Liver (tissue), 9 donors: ENCODE data around the gene PIGQ. TPM values are rescaled to one million over a fixed set of nuclear protein-coding genes. Genes with fewer than 3 reads are reported as not detected.

ENCODE experiments used
- DNase-seq: peaks from one replicate; pipeline ENCODE4 v3.0.0-alpha.2; 2017; ENCODE audit warnings: low spot score
- H3K27ac ChIP-seq, 2 donors: one replicate each; pipeline ENCODE4 v1.7.0; 2013; ENCODE audit warnings: inconsistent platforms in 2 of 2, low read length in 2 of 2, control low read depth in 1 of 2, low read depth in 1 of 2, mild to moderate bottlenecking in 1 of 2
- H3K27me3 ChIP-seq, 4 donors: one replicate each; pipeline versions ENCODE4 v1.6.1 to v1.7.0; 2013; ENCODE audit warnings: low read length in 3 of 4, inconsistent platforms in 1 of 4, mild to moderate bottlenecking in 1 of 4, moderate library complexity in 1 of 4; ENCODE audit not compliant: control insufficient read depth in 4 of 4, insufficient read depth in 4 of 4
- H3K36me3 ChIP-seq, 4 donors: one replicate each; pipeline versions ENCODE4 v1.6.1 to v1.7.0; 2013; ENCODE audit warnings: low read length in 3 of 4, mild to moderate bottlenecking in 3 of 4, low read depth in 1 of 4, moderate library complexity in 1 of 4; ENCODE audit not compliant: control insufficient read depth in 4 of 4, insufficient read depth in 3 of 4
- H3K4me1 ChIP-seq, 4 donors: one replicate each; pipeline versions ENCODE4 v1.6.1 to v1.7.0; 2013; ENCODE audit warnings: low read length in 3 of 4, mild to moderate bottlenecking in 3 of 4, moderate library complexity in 1 of 4; ENCODE audit not compliant: control insufficient read depth in 4 of 4, insufficient read depth in 4 of 4
- H3K4me3 ChIP-seq, 3 donors: one replicate each; pipeline versions ENCODE4 v1.6.1 to v1.7.0; 2013; ENCODE audit warnings: low read length in 3 of 3, control low read depth in 1 of 3, low read depth in 1 of 3, mild to moderate bottlenecking in 1 of 3
- H3K9ac ChIP-seq, 2 donors: one replicate each; pipeline ENCODE4 v1.7.0; 2013; ENCODE audit warnings: low read length in 2 of 2, mild to moderate bottlenecking in 2 of 2, moderate library complexity in 2 of 2, control low read depth in 1 of 2, low read depth in 1 of 2
- H3K9me3 ChIP-seq, 4 donors: one replicate each; pipeline versions ENCODE4 v1.6.1 to v1.7.0; 2013; ENCODE audit warnings: low read length in 3 of 4; ENCODE audit not compliant: control insufficient read depth in 4 of 4
- EGR1 ChIP-seq, 2 donors: IDR thresholded peaks; 2 replicates each; pipeline ENCODE4 v1.6.1; 2016 to 2018; ENCODE audit warnings: antibody characterized with exemption in 2 of 2, low read depth in 2 of 2
- FOXA1 ChIP-seq: IDR thresholded peaks from 2 replicates; pipeline ENCODE4 v1.6.1; 2016; ENCODE audit warnings: antibody characterized with exemption
- FOXA2 ChIP-seq: IDR thresholded peaks from 2 replicates; pipeline ENCODE4 v1.6.1; 2016; ENCODE audit warnings: antibody characterized with exemption
- GABPA ChIP-seq, 2 donors: IDR thresholded peaks in 1 of 2; conservative IDR thresholded peaks in 1 of 2; 2 replicates each; pipeline ENCODE4 v1.6.1; 2016; ENCODE audit warnings: antibody characterized with exemption in 2 of 2, mild to moderate bottlenecking in 1 of 2, moderate library complexity in 1 of 2
- HNF4A ChIP-seq, 2 donors: conservative IDR thresholded peaks; 2 replicates each; pipeline ENCODE4 v1.6.1; 2016; ENCODE audit warnings: antibody characterized with exemption in 2 of 2, mild to moderate bottlenecking in 2 of 2
- HNF4G ChIP-seq: IDR thresholded peaks from 2 replicates; pipeline ENCODE4 v1.6.1; 2016; ENCODE audit warnings: antibody characterized with exemption
- JUND ChIP-seq, 2 donors: IDR thresholded peaks; 2 replicates each; pipeline ENCODE4 v1.6.1; 2016; ENCODE audit warnings: antibody characterized with exemption in 2 of 2
- RAD21 ChIP-seq, 2 donors: IDR thresholded peaks; 2 replicates each; pipeline ENCODE4 v1.6.1; 2016; ENCODE audit warnings: antibody characterized with exemption in 2 of 2, mild to moderate bottlenecking in 2 of 2
- RXRA ChIP-seq, 2 donors: IDR thresholded peaks; 2 replicates each; pipeline ENCODE4 v1.6.1; 2017 to 2018; ENCODE audit warnings: antibody characterized with exemption in 2 of 2, mild to moderate bottlenecking in 1 of 2
- SP1 ChIP-seq: IDR thresholded peaks from 2 replicates; pipeline ENCODE4 v1.6.1; 2018; ENCODE audit warnings: antibody characterized with exemption, mild to moderate bottlenecking
- TAF1 ChIP-seq: conservative IDR thresholded peaks from 2 replicates; pipeline ENCODE4 v1.6.1; 2016; ENCODE audit warnings: antibody characterized with exemption, mild to moderate bottlenecking
- WGBS: extraction: QIAGEN DNeasy Blood & Tissue Kit; methylation state at CpG from one replicate; pipeline ENCODE4 v1.1.7; 2013; 5-methylcytosine and 5-hydroxymethylcytosine counted together
- polyA plus RNA-seq, 2 donors: library from polyadenylated mRNA; stranded (reverse) in 1 of 2; unstranded in 1 of 2; fragments of 200-250 nt in 1 of 2; fragments of >200 nt in 1 of 2; fragmentation: Nextera tagmentation in 1 of 2; extraction: Ambion mirVana in 1 of 2; gene quantifications; one replicate each; pipeline versions ENCODE4 v1.2.1 to v1.2.3, GENCODE V29; 2013 to 2015
- total RNA-seq, 2 donors: library from RNA; depleted of rRNA; stranded (reverse); fragments of >200 nt; gene quantifications; one replicate each; pipeline ENCODE4 v1.2.3, GENCODE V29; 2014
- TF ChIP-seq, protein P1 (sequence below): IDR thresholded peaks from 2 replicates; pipeline ENCODE4 v1.6.1; 2016; ENCODE audit warnings: antibody characterized with exemption
- TF ChIP-seq, protein P2 (sequence below): IDR thresholded peaks from 2 replicates; pipeline ENCODE4 v1.6.1; 2016; ENCODE audit warnings: antibody characterized with exemption
- TF ChIP-seq, protein P3 (sequence below): fragments of 150-350 bp; IDR thresholded peaks from 2 replicates; pipeline ENCODE4 v1.5.1; 2017; ENCODE audit warnings: improper control_type of control experiment, low read depth, low read length; ENCODE audit not compliant: missing input control
- TF ChIP-seq, protein P4 (sequence below): IDR thresholded peaks from 2 replicates; pipeline ENCODE4 v1.6.1; 2016; ENCODE audit warnings: antibody characterized with exemption, mild to moderate bottlenecking
- donor health status: healthy.
- donor health status: healthy.
- donor health status: healthy.
- donor health status: healthy.
- donor health status: healthy.

Gene PIGQ
- total and polyA plus RNA-seq, 4 donors: 16.8 to 144 (median 20.6) TPM

DNA sequence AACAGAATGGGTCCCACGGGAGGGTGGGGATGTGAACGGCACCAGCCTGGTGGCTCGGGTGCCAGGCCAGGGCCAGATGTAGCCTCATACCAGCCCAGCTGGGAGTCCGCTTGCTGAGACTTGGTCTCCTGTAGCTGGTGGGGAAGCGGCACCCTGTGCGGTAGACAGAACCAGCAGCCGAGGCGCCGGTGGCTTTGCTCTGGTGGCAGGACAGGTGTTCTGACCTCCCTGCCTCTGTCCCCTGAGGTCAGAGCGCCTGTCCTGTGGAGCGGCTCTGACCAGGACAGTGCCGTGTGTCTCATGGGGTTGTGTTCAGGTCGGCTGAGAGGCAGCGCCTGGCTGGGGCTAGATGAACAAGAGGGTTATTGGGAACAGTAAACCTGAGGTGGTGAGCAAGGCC is 40.2 kb downstream of the PIGQ start:
- no peak overlapping the region for H3K4me3 ChIP-seq
- 68% methylated on average over 14 of the region's 14 CpGs for WGBS
- H3K27me3 ChIP-seq: no peaks in the 10 kb centered on the region
- peaks cover 0 to 8% (median 2%) of the 10 kb centered on the region in 4 donors for H3K36me3 ChIP-seq
- peak overlapping the region; percentile 21 to 42 for H3K27ac ChIP-seq
- no peak for DNase-seq
- TF ChIP-seq, protein P1, sequence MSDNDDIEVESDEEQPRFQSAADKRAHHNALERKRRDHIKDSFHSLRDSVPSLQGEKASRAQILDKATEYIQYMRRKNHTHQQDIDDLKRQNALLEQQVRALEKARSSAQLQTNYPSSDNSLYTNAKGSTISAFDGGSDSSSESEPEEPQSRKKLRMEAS: no peak
- TF ChIP-seq TAF1 (no peak), HNF4A (conservative IDR thresholded peaks at IDR 0.05) (peak; percentile 14 to 34), JUND (IDR thresholded peaks at IDR 0.05) (no peak), HNF4G (no peak), GABPA (IDR thresholded peaks at IDR 0.05 in 1 of 2, conservative IDR thresholded peaks at IDR 0.05 in 1 of 2) (no peak)
- H3K9me3 ChIP-seq: no peaks in the 10 kb centered on the region
- H3K4me1 ChIP-seq: peaks cover 2 to 17% (median 10%) of the 10 kb centered on the region in 4 donors
- no peak overlapping the region for H3K9ac ChIP-seq

DNA sequence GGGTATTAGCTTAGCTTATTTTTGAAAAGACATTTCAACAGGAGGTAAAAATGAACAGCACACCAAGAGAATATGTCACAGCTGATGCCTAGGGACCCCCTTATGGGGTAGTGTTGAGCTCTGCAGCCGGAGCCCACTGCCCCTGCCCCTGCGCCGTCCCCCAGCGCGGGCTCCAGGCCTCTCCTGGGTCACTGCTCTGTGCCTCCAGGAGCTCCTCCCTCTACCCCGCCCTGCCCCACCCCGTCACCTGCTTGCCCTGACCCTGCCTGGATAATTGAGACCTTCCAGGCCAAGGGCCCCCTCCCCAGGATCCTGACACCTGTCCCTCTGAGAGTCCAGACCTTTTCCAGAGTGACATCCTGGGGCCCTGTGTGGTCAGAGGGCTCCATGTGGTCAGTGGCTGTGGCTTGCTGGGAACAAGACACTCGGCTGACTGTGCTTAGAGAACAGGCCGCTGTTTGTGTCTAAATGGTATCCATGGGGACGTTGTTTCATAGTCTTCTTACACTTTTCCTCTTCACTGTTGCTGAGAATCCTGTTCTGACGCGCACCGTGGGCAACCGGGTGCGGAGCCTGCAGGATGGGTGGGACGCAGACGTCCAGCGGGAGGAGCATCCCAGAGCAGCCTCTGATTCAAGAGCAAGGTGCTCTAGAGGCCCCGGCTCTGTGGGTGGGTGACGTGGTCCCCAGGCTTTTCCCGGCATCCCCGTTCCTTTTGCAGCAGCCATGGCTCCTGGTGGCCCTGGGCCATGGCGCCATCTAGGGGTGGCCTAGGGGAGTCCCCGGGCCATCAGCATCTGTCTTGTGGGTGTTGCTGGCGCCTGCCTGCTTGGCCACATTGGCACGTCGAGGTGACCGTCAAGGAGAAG is 41.0 kb downstream of the PIGQ start:
- H3K36me3 ChIP-seq: peaks cover 0 to 8% (median 2%) of the 10 kb centered on the region in 4 donors
- H3K9ac ChIP-seq: no peak overlapping the region
- no peaks in the 10 kb centered on the region for H3K27me3 ChIP-seq
- peak; percentile 50 for DNase-seq
- H3K4me3 ChIP-seq: no peak overlapping the region
- peak overlapping the region in 1 of 2 donors; percentile 42 for H3K27ac ChIP-seq
- 68% methylated on average over 28 of the region's 28 CpGs for WGBS
- H3K9me3 ChIP-seq: no peaks in the 10 kb centered on the region
- no peak for TF ChIP-seq HNF4A (conservative IDR thresholded peaks at IDR 0.05)
- TF ChIP-seq, protein P1: no peak
- TF ChIP-seq RAD21 (IDR thresholded peaks at IDR 0.05): peak; percentile 86 to 87
- no peak for TF ChIP-seq GABPA (IDR thresholded peaks at IDR 0.05 in 1 of 2, conservative IDR thresholded peaks at IDR 0.05 in 1 of 2)
- no peak for TF ChIP-seq EGR1 (IDR thresholded peaks at IDR 0.05; ENCODE audit: low read depth in 2 of 2)
- TF ChIP-seq, protein P2, sequence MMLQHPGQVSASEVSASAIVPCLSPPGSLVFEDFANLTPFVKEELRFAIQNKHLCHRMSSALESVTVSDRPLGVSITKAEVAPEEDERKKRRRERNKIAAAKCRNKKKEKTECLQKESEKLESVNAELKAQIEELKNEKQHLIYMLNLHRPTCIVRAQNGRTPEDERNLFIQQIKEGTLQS: no peak
- TF ChIP-seq, protein P3, sequence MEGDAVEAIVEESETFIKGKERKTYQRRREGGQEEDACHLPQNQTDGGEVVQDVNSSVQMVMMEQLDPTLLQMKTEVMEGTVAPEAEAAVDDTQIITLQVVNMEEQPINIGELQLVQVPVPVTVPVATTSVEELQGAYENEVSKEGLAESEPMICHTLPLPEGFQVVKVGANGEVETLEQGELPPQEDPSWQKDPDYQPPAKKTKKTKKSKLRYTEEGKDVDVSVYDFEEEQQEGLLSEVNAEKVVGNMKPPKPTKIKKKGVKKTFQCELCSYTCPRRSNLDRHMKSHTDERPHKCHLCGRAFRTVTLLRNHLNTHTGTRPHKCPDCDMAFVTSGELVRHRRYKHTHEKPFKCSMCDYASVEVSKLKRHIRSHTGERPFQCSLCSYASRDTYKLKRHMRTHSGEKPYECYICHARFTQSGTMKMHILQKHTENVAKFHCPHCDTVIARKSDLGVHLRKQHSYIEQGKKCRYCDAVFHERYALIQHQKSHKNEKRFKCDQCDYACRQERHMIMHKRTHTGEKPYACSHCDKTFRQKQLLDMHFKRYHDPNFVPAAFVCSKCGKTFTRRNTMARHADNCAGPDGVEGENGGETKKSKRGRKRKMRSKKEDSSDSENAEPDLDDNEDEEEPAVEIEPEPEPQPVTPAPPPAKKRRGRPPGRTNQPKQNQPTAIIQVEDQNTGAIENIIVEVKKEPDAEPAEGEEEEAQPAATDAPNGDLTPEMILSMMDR: peak; percentile 72
- no peak for TF ChIP-seq SP1
- peaks cover 4 to 22% (median 11%) of the 10 kb centered on the region in 4 donors for H3K4me1 ChIP-seq

DNA sequence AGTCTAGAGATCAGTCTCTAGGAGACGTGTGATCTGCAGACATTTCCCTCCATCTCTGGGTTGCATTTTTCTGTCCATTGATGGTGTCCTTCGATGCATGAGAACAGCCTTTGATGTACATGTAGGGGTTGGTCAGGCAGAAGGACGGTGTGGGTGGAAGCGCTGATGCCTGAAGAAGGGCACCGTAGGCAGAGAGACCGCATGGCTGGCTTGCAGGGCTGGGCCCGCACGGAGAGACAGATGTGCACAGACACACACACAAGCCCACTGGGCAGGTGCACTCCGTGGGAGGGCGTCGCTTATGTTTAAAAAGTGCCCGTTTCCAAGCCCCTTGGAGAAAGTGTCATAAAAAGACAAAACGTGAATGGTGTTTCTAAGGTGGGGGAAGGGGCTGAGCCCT is 45.4 kb downstream of the PIGQ start:
- Histone ChIP-seq H3K4me3 (no peak overlapping the region), H3K9me3 (no peaks in the 10 kb centered on the region), H3K27ac (no peak overlapping the region), H3K9ac (no peak overlapping the region), H3K27me3 (no peaks in the 10 kb centered on the region), H3K4me1 (peaks cover 0 to 23% (median 11%) of the 10 kb centered on the region in 4 donors), H3K36me3 (peaks cover 0 to 8% (median 3%) of the 10 kb centered on the region in 4 donors)
- no peak for DNase-seq
- WGBS: 95% methylated on average over 13 of the region's 13 CpGs
- TF ChIP-seq RXRA (IDR thresholded peaks at IDR 0.05) (no peak), TAF1 (no peak), JUND (IDR thresholded peaks at IDR 0.05) (no peak), RAD21 (IDR thresholded peaks at IDR 0.05) (no peak), GABPA (IDR thresholded peaks at IDR 0.05 in 1 of 2, conservative IDR thresholded peaks at IDR 0.05 in 1 of 2) (no peak), HNF4G (no peak), FOXA1 (no peak), HNF4A (conservative IDR thresholded peaks at IDR 0.05) (no peak), FOXA2 (no peak), SP1 (no peak)
- TF ChIP-seq, protein P4, sequence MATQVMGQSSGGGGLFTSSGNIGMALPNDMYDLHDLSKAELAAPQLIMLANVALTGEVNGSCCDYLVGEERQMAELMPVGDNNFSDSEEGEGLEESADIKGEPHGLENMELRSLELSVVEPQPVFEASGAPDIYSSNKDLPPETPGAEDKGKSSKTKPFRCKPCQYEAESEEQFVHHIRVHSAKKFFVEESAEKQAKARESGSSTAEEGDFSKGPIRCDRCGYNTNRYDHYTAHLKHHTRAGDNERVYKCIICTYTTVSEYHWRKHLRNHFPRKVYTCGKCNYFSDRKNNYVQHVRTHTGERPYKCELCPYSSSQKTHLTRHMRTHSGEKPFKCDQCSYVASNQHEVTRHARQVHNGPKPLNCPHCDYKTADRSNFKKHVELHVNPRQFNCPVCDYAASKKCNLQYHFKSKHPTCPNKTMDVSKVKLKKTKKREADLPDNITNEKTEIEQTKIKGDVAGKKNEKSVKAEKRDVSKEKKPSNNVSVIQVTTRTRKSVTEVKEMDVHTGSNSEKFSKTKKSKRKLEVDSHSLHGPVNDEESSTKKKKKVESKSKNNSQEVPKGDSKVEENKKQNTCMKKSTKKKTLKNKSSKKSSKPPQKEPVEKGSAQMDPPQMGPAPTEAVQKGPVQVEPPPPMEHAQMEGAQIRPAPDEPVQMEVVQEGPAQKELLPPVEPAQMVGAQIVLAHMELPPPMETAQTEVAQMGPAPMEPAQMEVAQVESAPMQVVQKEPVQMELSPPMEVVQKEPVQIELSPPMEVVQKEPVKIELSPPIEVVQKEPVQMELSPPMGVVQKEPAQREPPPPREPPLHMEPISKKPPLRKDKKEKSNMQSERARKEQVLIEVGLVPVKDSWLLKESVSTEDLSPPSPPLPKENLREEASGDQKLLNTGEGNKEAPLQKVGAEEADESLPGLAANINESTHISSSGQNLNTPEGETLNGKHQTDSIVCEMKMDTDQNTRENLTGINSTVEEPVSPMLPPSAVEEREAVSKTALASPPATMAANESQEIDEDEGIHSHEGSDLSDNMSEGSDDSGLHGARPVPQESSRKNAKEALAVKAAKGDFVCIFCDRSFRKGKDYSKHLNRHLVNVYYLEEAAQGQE: no peak
- TF ChIP-seq, protein P1: no peak
- TF ChIP-seq, protein P3: no peak
- TF ChIP-seq, protein P2: no peak
